Muscle layer of duodenum (tissue), 2 donors: ENCODE results near the gene TMEM9B.

ENCODE experiments used
- H3K27ac ChIP-seq: one replicate; pipeline ENCODE4 v1.7.0; 2013; ENCODE audit warnings: mild to moderate bottlenecking, low read length
- H3K27me3 ChIP-seq: one replicate; pipeline ENCODE4 v1.7.0; 2013; ENCODE audit warnings: low read depth, mild to moderate bottlenecking, control low read depth, low read length
- H3K36me3 ChIP-seq, 2 donors: one replicate each; pipeline ENCODE4 v1.7.0; 2013; ENCODE audit warnings: low read length in 2 of 2, control low read depth in 1 of 2, mild to moderate bottlenecking in 1 of 2; ENCODE audit not compliant: insufficient read depth in 2 of 2, control insufficient read depth in 1 of 2
- H3K4me1 ChIP-seq, 2 donors: one replicate each; pipeline ENCODE4 v1.7.0; 2013; ENCODE audit warnings: low read length in 2 of 2, mild to moderate bottlenecking in 2 of 2, control low read depth in 1 of 2, moderate library complexity in 1 of 2; ENCODE audit not compliant: insufficient read depth in 2 of 2, control insufficient read depth in 1 of 2
- H3K4me3 ChIP-seq, 2 donors: one replicate each; pipeline ENCODE4 v1.7.0; 2013; ENCODE audit warnings: low read length in 2 of 2, low read depth in 1 of 2, mild to moderate bottlenecking in 1 of 2
- H3K9me3 ChIP-seq, 2 donors: one replicate each; pipeline ENCODE4 v1.7.0; 2013; ENCODE audit warnings: low read length in 2 of 2, control low read depth in 1 of 2, mild to moderate bottlenecking in 1 of 2; ENCODE audit not compliant: control insufficient read depth in 1 of 2
- donor health status: healthy.

The TMEM9B gene

GRCh38 chr11:8905528-8906165 lies 58.6 kb downstream of the TMEM9B start:
- no peak overlapping the region for H3K4me3 ChIP-seq
- no peaks in the 10 kb centered on the region for H3K9me3 ChIP-seq
- no peaks in the 10 kb centered on the region for H3K27me3 ChIP-seq
- H3K4me1 ChIP-seq, result peaks cover 0 to 4% of the 10 kb centered on the region in 2 donors
- no peak overlapping the region for H3K27ac ChIP-seq
- no peaks in the 10 kb centered on the region for H3K36me3 ChIP-seq

GRCh38 chr11:8899119-8899753 lies 65.0 kb downstream of the TMEM9B start:
- Histone ChIP-seq H3K27me3 (no peaks in the 10 kb centered on the region), H3K36me3 (no peaks in the 10 kb centered on the region), H3K27ac (no peak overlapping the region), H3K4me1 (no peaks in the 10 kb centered on the region), H3K4me3 (no peak overlapping the region), H3K9me3 (peaks cover 5 to 6% of the 10 kb centered on the region in 2 donors)
